ENCODE results near the gene PLCXD1.
A peak's percentile ranks its signal among the peaks of the same experiment; 100 is the strongest.
"Not testable (repeated sequence)": the region's sequence is repeated elsewhere in the genome, so short reads cannot be mapped to it uniquely, and the experiment has no call there.

The PLCXD1 gene, protein sequence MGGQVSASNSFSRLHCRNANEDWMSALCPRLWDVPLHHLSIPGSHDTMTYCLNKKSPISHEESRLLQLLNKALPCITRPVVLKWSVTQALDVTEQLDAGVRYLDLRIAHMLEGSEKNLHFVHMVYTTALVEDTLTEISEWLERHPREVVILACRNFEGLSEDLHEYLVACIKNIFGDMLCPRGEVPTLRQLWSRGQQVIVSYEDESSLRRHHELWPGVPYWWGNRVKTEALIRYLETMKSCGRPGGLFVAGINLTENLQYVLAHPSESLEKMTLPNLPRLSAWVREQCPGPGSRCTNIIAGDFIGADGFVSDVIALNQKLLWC

DNA sequence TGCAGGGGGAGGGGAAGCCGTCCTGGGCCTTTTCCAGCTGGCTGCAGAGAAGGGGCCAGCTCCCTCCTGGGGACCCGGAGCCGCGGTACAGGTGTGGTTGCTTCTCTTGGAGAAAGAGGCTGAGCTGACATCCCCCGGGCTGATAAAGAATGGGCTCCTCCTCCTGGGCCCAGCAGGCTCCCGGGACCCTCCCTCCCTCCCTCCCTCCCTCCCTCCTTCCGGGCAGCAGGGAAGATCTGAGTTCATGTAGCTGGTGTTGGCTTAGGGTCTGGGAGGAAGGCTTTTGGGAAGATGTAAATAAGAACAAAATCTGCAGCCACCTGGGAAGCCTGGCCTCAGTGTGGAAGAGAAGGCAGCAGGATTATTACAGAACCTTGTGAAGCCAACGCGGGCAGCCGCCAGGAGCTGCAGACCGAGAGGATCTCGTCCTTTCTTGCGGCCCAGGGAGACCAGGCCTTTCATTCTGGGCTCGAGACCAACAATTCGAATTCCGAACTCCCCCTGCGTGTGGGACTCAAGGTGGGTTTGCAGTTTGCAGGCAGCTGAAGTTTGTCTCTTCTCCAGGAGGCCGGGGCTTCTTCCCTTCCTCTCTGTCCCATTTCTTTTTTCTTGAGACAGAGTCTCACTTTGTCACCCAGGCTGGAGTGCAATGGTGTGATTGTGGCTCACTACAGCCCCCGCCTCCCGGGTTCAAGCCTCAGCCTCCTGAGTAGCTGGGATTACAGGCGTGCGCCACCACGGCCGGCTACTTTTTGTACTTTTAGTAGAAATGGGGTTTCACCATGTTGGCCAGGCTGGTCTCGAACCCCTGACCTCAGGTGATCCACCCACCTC, at the start of gene PLCXD1:
PLCXD1 (plus strand) TSS at position 216 of the 834 bp plus-strand sequence. CDS start 2,807 bp downstream, outside the sequence.
- peak in 1 of 2 donors; percentile 39 for DNase-seq

DNA sequence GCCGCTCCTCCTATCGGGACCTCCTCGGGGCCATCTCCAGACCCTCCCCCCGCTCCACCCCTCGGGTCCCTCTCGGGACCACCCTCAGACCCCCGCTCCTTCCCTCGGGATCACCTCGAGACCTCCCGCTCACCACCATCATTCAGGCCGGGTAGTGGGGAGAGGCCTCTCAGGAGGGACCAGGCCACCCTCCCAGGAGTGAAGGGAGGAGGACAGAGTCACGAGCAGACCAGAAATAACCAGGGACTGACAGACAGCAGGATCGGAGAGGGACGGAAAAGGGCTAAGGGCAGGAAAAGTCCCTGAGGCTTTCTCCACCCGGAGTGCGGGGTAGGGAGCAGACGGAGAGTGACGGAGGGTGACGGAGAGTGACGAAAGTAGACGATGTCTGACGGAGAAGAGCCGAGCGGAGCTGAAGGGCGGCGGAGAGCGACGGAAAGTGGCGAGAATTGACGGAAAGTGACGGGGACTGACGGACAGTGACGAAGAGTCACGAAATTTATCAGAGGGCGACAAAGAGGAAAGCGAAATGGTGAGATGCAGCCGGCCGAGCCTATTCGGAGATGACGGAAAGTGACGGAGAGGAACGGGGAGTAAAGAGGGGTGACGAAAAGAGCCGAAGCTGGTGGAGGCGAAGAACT, 49.4 kb upstream of the PLCXD1 start:
- not testable (repeated sequence) for DNase-seq

DNA sequence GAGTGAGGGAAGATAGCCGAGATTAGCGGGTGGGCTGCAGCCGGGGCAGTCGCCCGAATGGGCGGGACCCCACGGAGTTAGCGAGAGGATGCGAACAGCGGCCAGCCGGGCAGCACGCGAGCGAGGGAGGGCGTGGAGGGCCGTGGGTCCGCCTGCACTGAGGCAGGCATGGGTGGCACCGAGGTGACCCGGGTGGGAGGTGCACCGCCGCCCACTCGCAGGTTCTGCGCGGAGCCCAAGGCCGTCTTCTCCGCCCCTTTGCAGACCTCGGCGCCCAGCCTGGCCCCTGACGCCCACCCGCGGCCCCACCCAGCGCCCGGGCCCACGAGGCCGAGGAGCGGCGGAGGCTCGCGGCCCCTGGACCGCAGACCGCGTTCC, 48.9 kb upstream of the PLCXD1 start:
- not testable (repeated sequence) for DNase-seq

DNA sequence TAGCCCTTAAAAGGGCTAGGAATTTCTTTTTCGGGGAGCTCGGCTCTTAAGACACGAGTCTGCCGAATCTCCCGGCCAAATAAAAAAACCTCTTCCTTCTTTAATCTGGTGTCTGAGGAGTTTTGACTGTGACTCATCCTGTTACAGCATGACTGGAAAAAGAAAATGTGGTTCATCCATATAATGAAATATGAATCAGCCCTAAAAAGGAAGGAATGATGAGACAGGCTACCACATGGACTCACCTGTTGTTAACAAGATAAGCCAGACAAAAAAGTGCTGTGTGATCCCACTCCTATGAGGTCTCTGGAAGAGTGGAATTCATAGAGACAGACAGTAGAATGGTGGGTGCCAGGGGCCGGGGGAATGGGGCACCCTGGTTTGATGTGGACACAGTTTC, 45.0 kb upstream of the PLCXD1 start:
- DNase-seq: not testable (repeated sequence)

DNA sequence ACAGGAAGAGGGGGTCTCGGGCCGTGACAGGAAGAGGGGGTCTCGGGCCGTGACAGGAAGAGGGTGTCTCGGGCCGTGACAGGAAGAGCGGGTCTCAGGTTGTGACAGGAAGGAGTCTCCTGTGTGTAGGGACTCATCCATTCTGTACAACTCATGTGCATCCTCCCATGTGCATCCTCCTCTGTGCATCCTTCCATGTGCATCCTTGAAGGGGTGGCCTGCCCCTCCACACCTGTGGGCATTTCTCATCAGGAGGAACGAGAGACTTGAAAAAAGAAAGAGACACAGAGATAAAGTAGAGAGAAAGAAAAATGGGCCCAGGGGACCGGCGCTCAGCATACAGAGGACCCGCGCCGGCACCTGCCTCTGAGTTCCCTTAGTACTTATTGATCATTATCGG, 30.2 kb upstream of the PLCXD1 start:
- DNase-seq: peak in 1 of 2 donors; percentile 15

DNA sequence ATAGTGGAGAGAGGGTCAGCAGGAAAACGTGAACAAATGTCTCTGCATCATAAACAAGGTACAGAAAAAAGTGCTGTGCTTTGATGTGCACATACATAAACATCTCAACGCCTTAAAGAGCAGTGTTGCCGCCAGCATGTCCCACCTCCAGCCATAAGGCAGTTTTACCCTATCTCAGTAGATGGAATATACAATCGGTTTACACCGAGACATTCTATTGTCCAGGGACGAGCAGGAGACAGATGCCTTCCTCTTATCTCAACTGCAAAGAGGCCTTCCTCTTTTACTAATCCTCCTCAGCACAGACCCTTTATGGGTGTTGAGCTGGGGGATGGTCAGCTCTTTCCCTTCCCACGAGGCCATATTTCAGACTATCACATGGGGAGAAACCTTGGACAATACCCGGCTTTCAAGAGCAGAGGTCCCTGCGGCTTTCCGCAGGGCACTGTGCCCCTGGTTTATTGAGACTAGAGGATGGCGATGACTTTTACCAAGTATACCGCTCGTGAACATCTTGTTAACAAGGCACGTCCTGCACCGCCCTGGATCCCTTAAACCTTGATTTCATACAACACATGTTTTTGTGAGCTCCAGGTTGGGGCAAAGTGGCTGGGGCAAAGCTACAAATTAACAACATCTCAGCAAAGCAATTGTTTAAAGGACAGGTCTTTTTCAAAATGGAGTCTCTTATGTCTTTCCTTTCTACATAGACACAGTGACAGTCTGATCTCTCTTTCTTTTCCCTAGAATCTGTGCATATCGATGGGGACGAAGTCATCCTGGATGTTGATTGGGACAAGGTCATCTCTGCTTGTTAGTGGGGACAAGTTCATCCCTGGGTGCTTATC, 29.6 kb upstream of the PLCXD1 start:
- peak in 1 of 2 donors; percentile 11 for DNase-seq

DNA sequence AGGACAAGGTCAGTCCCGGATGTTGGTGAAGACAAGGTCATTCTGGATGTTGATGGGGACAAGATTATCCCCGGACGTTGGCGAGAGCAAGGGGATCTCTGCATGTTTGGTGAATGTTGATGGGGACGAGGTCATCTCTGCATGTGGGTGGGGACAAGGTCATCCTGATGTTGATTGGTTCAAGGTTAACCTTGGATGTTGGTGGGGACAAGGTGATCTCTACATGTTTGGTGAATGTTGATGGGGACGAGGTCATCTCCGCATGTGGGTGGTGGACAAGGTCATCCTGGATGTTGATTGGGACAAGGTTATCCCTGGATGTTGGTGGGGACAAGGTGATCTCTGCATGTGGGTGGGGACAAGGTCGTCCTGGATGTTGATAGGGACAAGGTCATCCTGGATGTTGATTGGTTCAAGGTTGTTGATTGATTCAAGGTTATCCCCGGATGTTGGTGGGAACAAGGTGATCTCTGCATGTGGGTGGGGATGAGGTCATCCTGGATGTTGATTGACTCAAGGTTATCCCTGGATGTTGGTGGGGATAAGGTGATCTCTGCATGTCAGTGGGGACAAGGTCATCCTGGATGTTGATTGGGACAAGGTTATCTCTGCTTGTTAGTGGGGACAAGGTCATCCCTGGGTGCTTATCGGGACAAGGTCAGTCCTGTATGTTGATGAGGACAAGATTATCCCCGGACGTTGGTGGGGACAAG, 28.8 kb upstream of the PLCXD1 start:
- peak in 1 of 2 donors; percentile 13 for DNase-seq

DNA sequence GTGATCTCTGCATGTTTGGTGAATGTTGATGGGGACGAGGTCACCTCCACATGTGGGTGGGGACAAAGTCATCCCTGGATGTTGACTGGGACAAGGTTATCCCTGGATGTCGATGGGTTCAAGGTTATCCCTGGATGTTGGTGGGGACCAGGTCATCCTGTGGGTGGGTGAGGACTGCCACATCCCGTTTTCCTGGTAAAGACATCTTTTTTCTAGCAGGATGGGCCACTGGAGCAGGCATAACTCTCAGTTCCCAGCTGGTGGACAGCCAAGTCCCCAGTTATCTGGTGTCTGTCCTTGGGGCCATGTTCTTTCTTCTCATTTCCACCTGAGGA, 28.3 kb upstream of the PLCXD1 start:
- DNase-seq: peak in 1 of 2 donors; percentile 13

DNA sequence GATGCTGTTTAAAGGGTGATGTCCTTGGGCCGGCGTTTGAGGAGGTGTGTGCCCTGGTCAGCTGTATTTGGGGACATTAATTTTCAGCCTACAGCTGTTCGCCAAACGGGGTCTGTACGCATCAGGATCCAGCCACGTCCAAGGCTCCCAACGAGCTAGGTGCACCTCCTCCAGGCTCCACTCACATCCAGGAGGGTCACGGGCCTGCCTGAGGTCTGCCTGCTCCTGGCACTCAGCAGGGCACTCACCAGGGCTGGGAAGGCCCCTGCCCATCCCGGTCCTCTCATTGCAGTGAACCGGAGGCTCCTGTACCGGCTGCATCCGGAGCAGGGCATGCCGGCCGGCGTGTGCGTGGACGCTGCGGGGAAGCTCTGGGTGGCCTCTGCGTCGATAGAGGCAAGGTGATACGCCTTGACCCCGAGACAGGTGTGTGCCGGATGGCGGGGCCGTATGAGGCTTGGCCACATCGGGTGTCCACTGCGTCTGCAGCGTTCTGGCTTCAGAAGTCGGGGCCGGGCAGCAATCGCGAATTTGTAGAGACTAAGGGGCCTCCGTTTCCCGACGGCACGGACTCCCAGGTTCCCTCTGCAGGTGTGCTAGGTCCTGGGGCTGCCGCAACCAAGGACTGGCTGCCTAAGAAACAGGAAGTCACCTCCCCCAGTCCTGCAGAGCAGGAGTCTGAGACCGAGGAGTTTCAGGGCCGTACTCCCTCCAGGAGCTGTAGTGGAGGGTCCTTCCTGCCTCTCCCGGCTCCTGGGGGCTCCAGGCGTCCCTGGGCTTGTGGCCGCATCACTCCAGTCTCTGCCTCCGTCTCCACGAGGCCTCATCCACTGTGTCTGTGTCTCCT, 27.5 kb upstream of the PLCXD1 start:
- DNase-seq: peak in 1 of 2 donors; percentile 11

DNA sequence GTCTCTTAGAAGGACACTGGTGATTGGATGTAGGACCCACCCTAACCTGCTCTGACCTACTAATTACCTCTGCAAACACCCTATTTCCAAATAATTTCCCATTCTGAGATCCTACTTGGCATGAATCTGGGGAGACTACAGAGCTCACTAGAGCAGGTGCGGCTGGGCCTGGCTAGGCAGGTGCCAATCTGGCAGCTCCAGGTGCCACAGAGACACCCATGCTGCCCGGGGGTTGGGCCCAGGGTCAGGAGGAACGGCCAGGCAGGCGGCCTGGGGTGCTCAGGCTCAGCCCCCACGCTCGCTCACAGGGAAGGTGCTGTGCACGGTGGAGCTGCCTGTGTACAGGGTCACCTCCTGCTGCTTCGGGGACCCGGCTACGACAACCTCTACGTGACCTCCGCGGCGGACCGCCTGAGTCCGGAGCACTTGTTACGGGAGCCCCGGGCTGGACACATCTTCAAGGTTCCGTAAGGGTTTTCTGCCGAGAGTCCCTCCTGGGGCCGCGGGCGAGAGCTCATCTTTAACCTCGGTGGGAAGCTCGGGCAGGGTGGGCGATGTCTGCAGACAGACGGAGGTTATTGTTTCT, 26.5 kb upstream of the PLCXD1 start:
- DNase-seq: peak in 1 of 2 donors; percentile 13

DNA sequence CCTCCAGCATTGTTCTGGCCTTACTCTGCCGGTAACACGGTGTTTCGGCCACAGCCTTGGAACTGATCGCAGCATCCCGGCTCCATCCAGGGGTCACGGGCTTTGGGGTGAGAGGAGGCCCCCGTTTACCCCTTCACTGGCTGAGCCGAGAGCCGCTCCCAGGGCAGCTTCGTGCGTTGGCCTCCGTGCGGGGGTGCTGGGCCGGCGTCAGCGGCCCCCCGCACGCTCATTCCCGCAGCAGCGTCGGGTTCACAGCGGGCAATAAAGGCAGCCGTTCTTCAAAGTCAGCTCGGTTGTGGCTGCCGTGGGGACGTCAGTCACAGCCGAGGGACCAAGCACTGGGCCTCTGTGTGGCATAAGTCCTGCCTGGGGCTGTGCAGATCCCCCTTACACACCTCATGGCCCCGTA, 25.3 kb upstream of the PLCXD1 start:
- DNase-seq: peak in 1 of 2 donors; percentile 4

DNA sequence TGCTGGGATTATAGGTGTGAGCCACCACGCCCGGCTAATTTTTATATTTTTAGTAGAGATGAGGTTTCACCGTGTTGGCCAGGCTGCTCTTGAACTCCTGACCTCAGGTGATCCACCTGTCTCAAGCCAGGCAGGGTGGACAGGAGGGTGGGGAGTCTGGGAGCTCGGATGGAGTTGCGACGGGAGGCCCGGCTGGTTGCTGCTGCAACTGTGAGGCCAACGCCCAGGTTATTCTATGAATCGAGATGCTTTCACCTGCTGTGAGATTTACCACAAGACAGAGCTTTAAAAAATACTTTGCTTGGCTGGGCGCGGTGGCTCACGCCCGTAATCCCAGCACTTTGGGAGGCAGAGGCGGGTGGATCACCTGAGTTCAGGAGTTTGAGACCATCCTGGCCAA, 24.1 kb upstream of the PLCXD1 start:
- DNase-seq: peak in 1 of 2 donors; percentile 4

DNA sequence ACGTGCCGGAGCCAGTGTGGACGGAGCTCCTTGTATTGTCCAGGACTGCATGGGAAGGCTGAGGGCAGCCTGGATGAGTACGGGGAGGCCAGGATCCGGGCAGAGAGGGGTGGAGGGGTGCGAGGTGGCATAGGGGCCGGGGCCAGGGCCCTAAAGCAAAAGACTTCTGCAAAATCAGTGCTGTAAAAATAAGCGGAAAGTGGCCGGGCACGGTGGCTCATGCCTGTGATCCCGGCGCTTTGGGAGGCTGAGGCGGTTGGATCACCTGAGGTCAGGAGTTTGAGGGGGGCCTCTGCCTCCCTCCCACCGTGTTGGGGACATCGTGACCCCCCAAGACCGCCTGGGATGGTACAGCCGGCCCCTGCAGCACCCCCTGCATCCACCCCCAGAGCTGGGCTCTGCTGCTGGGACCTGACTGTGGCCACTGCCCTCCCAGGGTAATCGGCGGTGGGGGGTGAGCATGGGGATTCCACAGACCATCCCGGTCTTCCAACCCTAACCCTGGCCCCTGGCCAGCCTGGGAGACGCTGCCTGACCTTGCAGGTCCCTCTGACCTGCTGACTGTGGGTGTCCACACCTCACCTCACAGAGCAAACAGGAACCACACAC, 23.4 kb upstream of the PLCXD1 start:
- DNase-seq: peak in 1 of 2 donors; percentile 11

DNA sequence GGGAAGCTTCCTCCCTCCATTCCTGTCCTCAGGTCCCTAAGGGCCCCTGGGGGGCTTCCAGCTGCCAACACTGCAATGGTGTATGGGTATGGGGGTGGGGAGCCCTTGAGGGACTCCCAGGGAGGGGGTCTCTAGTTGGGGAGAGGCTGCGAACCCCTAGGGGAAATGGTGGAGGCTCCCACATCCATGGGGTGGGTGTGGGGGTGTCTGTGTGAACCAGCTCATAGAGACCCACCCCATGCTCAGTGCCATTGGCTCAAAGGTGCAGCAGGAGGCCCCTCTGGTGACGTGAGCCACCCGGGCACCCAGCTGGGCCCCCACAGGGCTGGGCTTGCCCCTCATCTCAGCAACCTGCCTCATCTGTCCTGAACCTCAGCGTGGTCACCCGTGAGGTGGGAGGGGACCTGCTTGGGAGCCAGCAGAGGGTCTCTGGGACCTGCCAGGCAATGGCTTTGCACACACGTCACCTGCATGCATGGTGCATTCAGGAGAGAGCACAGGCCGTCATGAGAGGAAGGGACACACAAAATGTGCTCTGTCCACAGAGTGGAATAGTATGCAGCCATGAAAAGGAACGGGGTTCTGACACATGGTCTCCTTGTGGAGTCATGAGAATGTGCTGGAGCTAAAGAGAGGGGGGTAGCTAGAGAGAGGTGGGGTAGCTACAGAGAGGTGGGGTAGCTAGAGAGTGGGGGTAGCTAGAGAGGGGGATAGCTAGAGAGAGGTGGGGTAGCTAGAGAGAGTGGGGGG, 22.7 kb upstream of the PLCXD1 start:
- DNase-seq: peak in 1 of 2 donors; percentile 11

DNA sequence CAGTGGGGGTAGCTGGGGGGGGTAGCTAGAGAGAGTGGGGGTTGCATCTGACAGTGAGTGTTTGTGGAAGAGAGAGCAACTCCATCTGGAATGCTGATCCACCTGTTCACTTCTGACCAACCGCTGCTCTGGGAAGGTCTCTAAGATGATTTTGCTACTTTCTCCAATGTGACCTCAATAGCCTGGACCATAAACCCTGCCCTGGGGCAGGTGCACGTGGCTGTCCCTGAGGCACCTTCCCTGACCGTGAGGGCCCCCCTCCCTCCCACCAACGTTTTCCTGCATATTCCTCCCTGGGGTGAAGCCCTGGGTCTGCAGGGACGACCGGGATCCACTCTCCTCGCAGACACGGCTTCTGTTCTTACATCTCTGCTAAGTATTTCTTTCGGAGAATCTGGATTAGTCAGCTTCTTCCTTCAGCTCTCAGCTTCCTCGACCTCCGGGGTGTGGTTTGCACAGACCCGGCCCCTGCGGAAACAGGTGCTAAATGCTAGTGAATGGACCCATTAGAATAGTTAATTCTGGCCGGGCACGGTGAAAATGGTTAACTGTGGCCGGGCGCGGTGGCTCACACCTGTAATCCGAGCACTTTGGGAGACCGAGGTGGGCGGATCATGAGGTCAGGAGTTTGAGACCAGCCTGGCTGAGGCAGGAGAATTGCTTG, 21.4 kb upstream of the PLCXD1 start:
- DNase-seq: peak in 1 of 2 donors; percentile 17

DNA sequence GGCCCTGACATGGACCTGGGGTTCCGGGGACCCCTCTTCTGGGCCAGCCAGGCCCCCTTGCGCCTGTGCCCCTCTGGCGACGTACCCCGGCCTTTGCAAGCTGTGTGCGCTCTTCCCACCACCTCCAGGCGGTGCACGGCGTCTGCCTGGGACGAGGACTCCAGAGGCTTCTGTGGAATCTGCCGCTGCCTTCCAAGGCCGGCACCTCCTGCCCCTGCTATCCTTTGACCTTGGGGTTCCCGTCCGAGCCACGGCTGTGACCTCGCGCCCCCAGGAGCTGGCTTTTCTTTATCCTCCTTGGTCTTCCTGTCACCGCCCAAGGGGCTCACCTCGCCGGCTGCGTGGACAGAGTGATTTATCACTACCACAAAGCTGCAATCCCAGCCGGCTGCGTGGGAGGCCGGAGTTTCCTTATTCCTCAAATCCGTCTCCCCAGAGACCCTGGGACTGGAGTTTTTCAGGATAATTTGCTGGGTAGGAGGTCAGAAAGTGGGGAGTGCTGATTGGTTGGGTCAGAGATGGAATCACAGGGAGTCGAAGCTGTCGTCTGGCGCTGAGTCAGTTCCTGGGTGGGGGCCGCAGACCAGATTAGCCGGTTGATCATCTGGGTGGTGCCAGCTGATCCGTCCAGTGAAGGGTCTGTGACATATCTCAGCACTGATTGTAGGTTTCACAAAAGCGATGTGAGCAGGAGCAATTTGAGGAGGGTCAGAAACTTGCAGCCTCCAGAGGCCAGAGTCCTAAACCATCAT, 19.8 kb upstream of the PLCXD1 start:
- DNase-seq: peak in 1 of 2 donors; percentile 11

DNA sequence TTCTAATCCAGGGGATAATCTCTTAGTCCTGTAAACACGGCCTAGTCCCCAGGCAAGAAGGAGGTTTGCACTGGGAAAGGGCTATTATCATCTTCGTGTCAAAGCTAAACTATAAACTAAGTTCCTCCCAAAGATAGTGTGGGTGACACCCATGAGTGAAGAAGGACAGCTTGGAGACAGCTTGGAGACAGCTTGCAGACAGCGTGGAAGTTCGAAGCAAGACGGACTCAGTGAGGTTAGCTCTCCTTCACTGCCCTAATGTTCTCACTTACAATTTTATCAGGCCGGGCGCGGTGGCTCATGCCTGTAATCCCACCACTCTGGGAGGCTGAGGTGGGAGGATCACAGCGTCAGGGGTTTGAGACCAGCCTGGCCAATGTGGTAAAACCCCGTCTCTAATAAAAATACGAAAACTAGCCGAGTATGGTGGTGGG, 19.2 kb upstream of the PLCXD1 start:
- peak in 1 of 2 donors; percentile 7 for DNase-seq

DNA sequence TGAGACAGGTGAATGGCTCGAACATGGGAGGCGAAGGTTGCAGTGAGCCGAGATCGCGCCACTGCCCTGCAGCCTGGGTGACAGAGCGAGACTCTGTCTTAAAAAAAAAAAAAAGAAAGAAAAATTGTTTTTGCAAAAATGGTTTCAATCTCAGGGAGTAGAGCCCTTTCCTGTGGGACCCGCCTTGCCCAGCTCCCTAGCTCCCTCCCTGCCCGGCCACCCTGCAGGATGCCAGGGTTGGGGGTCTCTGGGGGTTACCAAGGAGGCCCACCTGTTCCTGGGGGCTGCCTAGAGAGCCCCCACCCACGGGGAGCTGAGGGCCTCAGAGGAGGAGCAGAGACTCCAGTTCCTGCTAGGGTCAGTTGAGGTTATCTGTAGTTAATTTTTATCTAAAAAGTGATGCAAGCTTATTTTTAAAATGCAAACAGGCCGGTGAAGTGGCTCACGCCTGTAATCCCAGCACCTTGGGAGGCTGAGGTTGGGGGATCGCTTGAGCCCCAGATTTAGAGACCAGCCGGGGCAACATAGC, 18.7 kb upstream of the PLCXD1 start:
- peak in 1 of 2 donors; percentile 11 for DNase-seq

All from stimulated activated CD4-positive, alpha-beta T cell treated with anti-CD3 and anti-CD28 coated beads, Interleukin-2, amount 100 ng/mL, for 24 hours (primary cell).